GM12878 (cell line): ENCODE results near the gene KRAS. TPM values are rescaled to one million over a fixed set of nuclear protein-coding genes. Genes with fewer than 3 reads are reported as not detected.

Experiments used
- CBFB ChIP-seq: IDR thresholded peaks from 2 replicates; pipeline ENCODE4 v1.6.1; 2016; ENCODE audit warnings: antibody characterized with exemption, low read depth
- DPF2 ChIP-seq: fragments of 450-650 bp; IDR thresholded peaks from 2 replicates; pipeline ENCODE4 v1.6.1; 2017; ENCODE audit warnings: mild to moderate bottlenecking
- EP300 ChIP-seq, 2 experiments: fragments of 150-350 bp in 1 of 2; IDR thresholded peaks; 2 replicates each; pipeline ENCODE4 v1.6.1; 2011 to 2012; ENCODE audit warnings: low read depth in 2 of 2, low read length in 2 of 2, borderline replicate concordance in 1 of 2, improper control_type of control experiment in 1 of 2, inconsistent platforms in 1 of 2; ENCODE audit not compliant: control insufficient read depth in 1 of 2
- KAT2A ChIP-seq: conservative IDR thresholded peaks from 2 replicates; pipeline ENCODE4 v1.6.1; 2011; ENCODE audit warnings: low read depth, low read length; ENCODE audit not compliant: control insufficient read depth
- KDM1A ChIP-seq: fragments of 200-600 bp; sonication (generic); IDR thresholded peaks from 2 replicates; pipeline ENCODE4 v1.6.1; 2016; ENCODE audit warnings: borderline replicate concordance
- MAX ChIP-seq: IDR thresholded peaks from 2 replicates; pipeline ENCODE4 v1.6.1; 2012; ENCODE audit warnings: low read depth, low read length, improper control_type of control experiment
- NBN ChIP-seq: fragments of 450-650 bp; IDR thresholded peaks from 2 replicates; pipeline ENCODE4 v1.6.1; 2016
- NRF1 ChIP-seq: conservative IDR thresholded peaks from 2 replicates; pipeline ENCODE4 v1.6.1; 2011; ENCODE audit warnings: mild to moderate bottlenecking, low read depth, low read length, improper control_type of control experiment
- PAX5 ChIP-seq: IDR thresholded peaks from 2 replicates; pipeline ENCODE4 v1.6.1; 2011; ENCODE audit warnings: low read depth, low read length, borderline replicate concordance
- PBX3 ChIP-seq: IDR thresholded peaks from 2 replicates; pipeline ENCODE4 v1.6.1; 2011; ENCODE audit warnings: mild to moderate bottlenecking, low read depth, low read length, moderate library complexity; ENCODE audit not compliant: insufficient replicate concordance
- RAD51 ChIP-seq: fragments of 450-650 bp; IDR thresholded peaks from 2 replicates; pipeline ENCODE4 v1.6.1; 2016; ENCODE audit warnings: moderate library complexity, mild to moderate bottlenecking, inconsistent platforms
- RBBP5 ChIP-seq: fragments of 200-600 bp; sonication (generic); conservative IDR thresholded peaks from 2 replicates; pipeline ENCODE4 v1.6.1; 2016
- RELA ChIP-seq: fragments of 450-650 bp; IDR thresholded peaks from 2 replicates; pipeline ENCODE4 v1.8.0; 2014; ENCODE audit warnings: borderline replicate concordance; ENCODE audit not compliant: partially characterized antibody
- SMC3 ChIP-seq: IDR thresholded peaks from 2 replicates; pipeline ENCODE4 v1.6.1; 2011; ENCODE audit warnings: low read length, improper control_type of control experiment, borderline replicate concordance
- SUPT20H ChIP-seq: IDR thresholded peaks from 2 replicates; pipeline ENCODE4 v1.6.1; 2011; ENCODE audit warnings: low read depth, mild to moderate bottlenecking, low read length, moderate library complexity, borderline replicate concordance; ENCODE audit not compliant: control insufficient read depth
- TARDBP ChIP-seq: IDR thresholded peaks from 2 replicates; pipeline ENCODE4 v1.6.1; 2016; ENCODE audit warnings: borderline replicate concordance
- polyA plus RNA-seq, 11 experiments: library from polyadenylated mRNA; depleted of rRNA in 4 of 11; unstranded in 6 of 11; stranded (reverse) in 5 of 11; fragments of >200 nt; fragmentation: Nextera tagmentation in 4 of 11; fragmentation: Illumina TruSeq in 1 of 11; extraction: Ambion mirVana in 4 of 11; extraction: Trizol in 1 of 11; gene quantifications; 1 replicate in 1 of 11; 2 replicates in 10 of 11; pipeline versions ENCODE4 v1.2.1 to v1.2.3, GENCODE V29; 2011 to 2016; ENCODE audit warnings: inconsistent platforms in 2 of 11, missing spikeins in 2 of 11, low read depth in 1 of 11
- total RNA-seq, 4 experiments: library from RNA; depleted of rRNA in 3 of 4; stranded (reverse); fragments of >200 nt in 3 of 4; fragmentation: Illumina TruSeq in 1 of 4; extraction: Trizol in 1 of 4; gene quantifications; 2 replicates each; pipeline versions ENCODE4 v1.2.1 to v1.2.3, GENCODE V29; 2013 to 2021

The KRAS gene
- total and polyA plus RNA-seq, 10 of the 15 experiments (the other 5 are each of a cell fraction or from before 2014, with no cell fraction given): 3.1 to 23.8 (median 8.0) TPM

GRCh38 chr12:25195056-25195971 lies 55.4 kb downstream of the KRAS start, which contains the start of the genes DNAI7 and ETFRF1 (continued):
- TF ChIP-seq NBN (peak; percentile 81), DPF2 (0 out of 2 replicates have a peak, but pooled peaks have one; percentile 48), MAX (no peak), PBX3 (peak; percentile 76), NRF1 (peak; percentile 44), KAT2A (no peak), RBBP5 (no peak), SMC3 (no peak), PAX5 (no peak; the same call in 1 of the 2 replicates), RELA (no peak), SUPT20H (no peak), KDM1A (no peak), CBFB (peak; percentile 66; the same call in 1 of the 2 replicates), TARDBP (no peak), RAD51 (no peak), EP300 (IDR thresholded peaks at IDR 0.05; ENCODE audit: borderline replicate concordance in 1 of 2, control insufficient read depth in 1 of 2, low read depth in 2 of 2, low read length in 2 of 2) (0 out of 4 replicates have a peak, but pooled peaks of 1 of the 2 experiments have one; percentile 28)
